Esophagus mucosa (tissue), 1 donor: ENCODE data around the gene TRIM34. TPM values are rescaled to one million over a fixed set of nuclear protein-coding genes. Genes with fewer than 3 reads are reported as not detected.
"Not testable (repeated sequence)": the region's sequence is repeated elsewhere in the genome, so short reads cannot be mapped to it uniquely, and the experiment has no call there.

ENCODE experiments used
- ATAC-seq: fragments of 200-7000 bp; cut with Tn5 transposase; one replicate; pipeline ENCODE4 v1.9.1; 2020
- total RNA-seq: library from RNA; stranded (reverse); gene quantifications from one replicate; pipeline ENCODE4 v1.2.4, GENCODE V29; 2023
- donor health status: DM: yes; HTN: yes; CAD: no.

The TRIM34 gene
- total RNA-seq, 1 donor from 2014 or later, result 4.0 TPM

GRCh38 chr11:5686426-5686825 lies 61.6 kb downstream of the TRIM34 start:
- ATAC-seq, result no peak

GRCh38 chr11:5688482-5688881 lies 63.7 kb downstream of the TRIM34 start:
- ATAC-seq, result no peak

DNA sequence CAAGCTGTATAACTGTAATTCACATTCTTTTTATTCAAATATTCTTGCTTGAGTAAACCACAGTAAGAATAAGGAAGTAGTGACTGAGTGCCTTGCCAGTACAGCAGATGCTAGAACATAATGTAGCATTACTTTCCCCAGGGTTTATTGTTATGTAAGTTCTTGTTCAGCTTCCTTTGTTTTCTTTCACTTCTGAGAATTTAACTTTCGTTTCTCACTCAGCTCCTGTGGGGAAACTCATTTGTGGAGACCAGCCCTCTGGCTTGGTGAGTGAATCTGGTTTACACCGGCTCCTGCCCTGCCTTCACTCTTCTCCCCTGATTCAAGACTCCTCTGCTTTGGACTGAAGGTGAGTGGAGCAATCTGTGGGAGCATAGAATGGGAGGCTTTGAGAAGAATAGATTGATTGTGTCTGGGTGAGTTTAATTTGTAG lies 64.8 kb downstream of the TRIM34 start, which contains the start of gene TRIM22:
Gene TRIM22, plus strand, starts transcription at position 240 of the 433 bp plus-strand sequence. CDS start 6,443 bp downstream, outside the sequence.
- peak; percentile 76 for ATAC-seq

- no peak for ATAC-seq
Measured at GRCh38 chr11:5690216-5690615, 65.4 kb downstream of the TRIM34 start.

DNA sequence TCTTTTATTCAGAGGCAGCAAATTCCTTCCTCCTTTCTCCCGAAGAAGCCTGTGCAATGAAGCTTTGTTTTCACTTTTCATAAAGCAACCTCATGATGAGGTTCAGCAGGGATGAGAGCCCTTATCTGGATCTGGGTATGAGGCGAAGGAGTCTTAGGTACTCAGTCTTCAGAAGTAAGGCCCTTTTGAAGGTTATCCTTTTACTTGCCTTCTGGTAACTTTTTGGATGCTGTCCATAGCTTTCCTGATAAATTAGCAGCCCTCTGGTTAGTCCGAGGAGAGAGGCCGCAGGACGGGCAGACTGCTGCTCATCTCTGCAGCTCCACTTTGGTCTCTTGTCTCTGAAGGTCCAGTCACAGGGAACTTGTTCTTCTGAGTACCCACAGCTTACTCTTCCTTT lies 65.9 kb downstream of the TRIM34 start:
- no peak for ATAC-seq

DNA sequence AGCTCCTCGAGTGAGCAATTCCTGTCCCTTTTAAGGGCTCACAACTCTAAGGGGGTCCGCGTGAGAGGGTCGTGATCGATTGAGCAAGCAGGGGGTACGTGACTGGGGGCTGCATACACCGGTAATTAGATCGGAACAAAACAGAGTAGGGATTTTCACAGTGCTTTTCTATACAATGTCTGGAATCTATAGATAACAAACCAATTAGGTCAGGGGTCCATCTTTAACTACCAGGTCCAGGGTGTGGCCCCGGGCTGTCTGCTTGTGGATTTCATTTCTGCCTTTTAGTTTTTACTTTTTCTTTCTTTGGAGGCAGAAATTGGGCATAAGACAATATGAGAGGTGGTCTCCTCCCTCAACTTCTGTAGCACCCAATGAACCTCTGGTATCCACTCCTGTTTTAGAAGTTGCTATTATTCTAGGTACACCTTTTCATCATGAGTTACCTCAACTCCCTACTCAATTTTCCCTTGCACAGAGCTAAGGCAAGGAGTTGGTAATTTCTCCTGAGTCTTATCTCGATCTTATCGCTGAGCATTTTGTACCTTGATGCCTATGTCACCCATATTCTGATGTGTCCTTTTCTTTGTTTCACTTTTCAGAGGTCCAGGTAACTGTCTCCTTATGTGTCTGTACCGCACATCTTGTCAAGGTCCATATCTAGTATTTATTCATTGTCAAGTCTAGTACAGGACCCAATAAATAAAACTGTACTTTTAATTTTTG lies 66.6 kb downstream of the TRIM34 start:
- not testable (repeated sequence) for ATAC-seq

GRCh38 chr11:5691964-5692361 lies 67.2 kb downstream of the TRIM34 start:
- ATAC-seq, result no peak

Other genes starting within 250 kb of the TRIM34 start
- gene OR51M1, start 241.2 kb upstream of the TRIM34 start, total RNA-seq, result not detected
- gene OR51Q1, start 202.9 kb upstream of the TRIM34 start, total RNA-seq, result not detected
- gene OR51I1, start 183.5 kb upstream of the TRIM34 start, total RNA-seq, result not detected
- not detected for gene OR51I2, start 175.7 kb upstream of the TRIM34 start, total RNA-seq
- not detected for gene OR52D1, start 136.3 kb upstream of the TRIM34 start, total RNA-seq
- gene UBQLN3, start 115.0 kb upstream of the TRIM34 start, total RNA-seq, result not detected
- gene UBQLNL, start 108.3 kb upstream of the TRIM34 start, total RNA-seq, result 0.08 TPM
- not detected for gene OR52H1, start 76.5 kb upstream of the TRIM34 start, total RNA-seq
- gene OR52B6, start 44.1 kb upstream of the TRIM34 start, total RNA-seq, result not detected
- 7.7 TPM for gene TRIM6, start 28.4 kb upstream of the TRIM34 start, total RNA-seq
- gene TRIM5, start 60.1 kb downstream of the TRIM34 start, total RNA-seq, result 8.8 TPM
- gene TRIM22, start 64.8 kb downstream of the TRIM34 start, total RNA-seq, result 21.7 TPM
- not detected for gene OR56B1, start 111.4 kb downstream of the TRIM34 start, total RNA-seq
- not detected for gene OR52N4, start 129.2 kb downstream of the TRIM34 start, total RNA-seq
- gene OR52N5, start 158.4 kb downstream of the TRIM34 start, total RNA-seq, result not detected
- not detected for gene OR52N1, start 166.3 kb downstream of the TRIM34 start, total RNA-seq
- gene OR52N2, start 183.9 kb downstream of the TRIM34 start, total RNA-seq, result not detected
- not detected for gene OR52E6, start 216.9 kb downstream of the TRIM34 start, total RNA-seq
- gene OR52E8, start 232.7 kb downstream of the TRIM34 start, total RNA-seq, result not detected